ENCODE results near the gene SRC.

The SRC gene

GRCh38 chr20:37317316-37317715 lies 28.6 kb upstream of the SRC start:
- DNase-seq (ENCODE audit: low read depth): no peak
- no peak overlapping the region for H3K4me3 ChIP-seq (ENCODE audit: control insufficient read depth, low read depth, low read length)
- TF ChIP-seq CTCF (conservative IDR thresholded peaks at IDR 0.05; ENCODE audit: control insufficient read depth, insufficient read depth, low read depth, low read length): no peak

- no peak for TF ChIP-seq CTCF (conservative IDR thresholded peaks at IDR 0.05; ENCODE audit: control insufficient read depth, insufficient read depth, low read depth, low read length)
- no peak for DNase-seq (ENCODE audit: low read depth)
- no peak overlapping the region for H3K4me3 ChIP-seq (ENCODE audit: control insufficient read depth, low read depth, low read length)
Measured at GRCh38 chr20:37317994-37318640, 27.8 kb upstream of the SRC start.

GRCh38 chr20:37319151-37319671 lies 26.7 kb upstream of the SRC start:
- no peak for DNase-seq (ENCODE audit: low read depth)
- no peak overlapping the region for H3K4me3 ChIP-seq (ENCODE audit: control insufficient read depth, low read depth, low read length)
- no peak for TF ChIP-seq CTCF (conservative IDR thresholded peaks at IDR 0.05; ENCODE audit: control insufficient read depth, insufficient read depth, low read depth, low read length)

- no peak overlapping the region for H3K4me3 ChIP-seq (ENCODE audit: control insufficient read depth, low read depth, low read length)
- DNase-seq (ENCODE audit: low read depth): peak; percentile 82
- TF ChIP-seq CTCF (conservative IDR thresholded peaks at IDR 0.05; ENCODE audit: control insufficient read depth, insufficient read depth, low read depth, low read length): no peak
Measured at GRCh38 chr20:37323985-37324384, 22.0 kb upstream of the SRC start.

- DNase-seq (ENCODE audit: low read depth): no peak
- H3K4me3 ChIP-seq (ENCODE audit: control insufficient read depth, low read depth, low read length): no peak overlapping the region
Measured at GRCh38 chr20:37325206-37325605, 20.7 kb upstream of the SRC start.

GRCh38 chr20:37326666-37327065 lies 19.3 kb upstream of the SRC start:
- TF ChIP-seq CTCF (conservative IDR thresholded peaks at IDR 0.05; ENCODE audit: control insufficient read depth, insufficient read depth, low read depth, low read length): no peak
- peak; percentile 41 for DNase-seq (ENCODE audit: low read depth)
- no peak overlapping the region for H3K4me3 ChIP-seq (ENCODE audit: control insufficient read depth, low read depth, low read length)

More at GRCh38 chr20:37325206-37325605, 20.7 kb upstream of the SRC start:
- TF ChIP-seq CTCF (conservative IDR thresholded peaks at IDR 0.05; ENCODE audit: control insufficient read depth, insufficient read depth, low read depth, low read length): no peak
